Esophagus squamous epithelium (tissue), 5 donors: ENCODE measurements around the gene RBM25. TPM values are rescaled to one million over a fixed set of nuclear protein-coding genes. Genes with fewer than 3 reads are reported as not detected.

Source experiments
- DNase-seq: peaks from one replicate; lab custom pipeline; 2025; lab: John Stamatoyannopoulos, UW
- H3K27ac ChIP-seq, 4 donors: fragments of 200-600 bp; sonication (generic); one replicate each; pipeline ENCODE4 v1.5.1; 2016 to 2019; ENCODE audit warnings: mild to moderate bottlenecking in 1 of 4
- H3K27me3 ChIP-seq, 4 donors: fragments of 200-600 bp; sonication (generic); 1 replicate in 3 of 4; 2 replicates in 1 of 4; pipeline versions ENCODE4 v1.5.1 to v1.6.0; 2017 to 2021; ENCODE audit warnings: antibody characterized with exemption in 1 of 4
- H3K36me3 ChIP-seq, 3 donors: fragments of 200-600 bp; sonication (generic); one replicate each; pipeline ENCODE4 v1.5.1; 2016 to 2019
- H3K4me1 ChIP-seq, 3 donors: fragments of 200-600 bp; sonication (generic); one replicate each; pipeline ENCODE4 v1.5.1; 2017 to 2019
- H3K4me3 ChIP-seq, 4 donors: fragments of 200-600 bp; sonication (generic); 1 replicate in 3 of 4; 2 replicates in 1 of 4; pipeline ENCODE4 v1.5.1; 2016 to 2019; ENCODE audit warnings: mild to moderate bottlenecking in 2 of 4, moderate library complexity in 1 of 4
- H3K9me3 ChIP-seq, 3 donors: fragments of 200-600 bp; sonication (generic); one replicate each; pipeline ENCODE4 v1.5.1; 2016 to 2019
- CTCF ChIP-seq, 6 experiments: fragments of 450-650 bp in 4 of 6; fragments of 200-600 bp in 2 of 6; sonication (generic) in 2 of 6; IDR thresholded peaks; one replicate each; pipeline ENCODE4 v1.5.1; 2016 to 2019; ENCODE audit warnings: antibody characterized with exemption in 6 of 6, mild to moderate bottlenecking in 4 of 6, moderate library complexity in 4 of 6
- POLR2A ChIP-seq, 4 donors: fragments of 450-650 bp; IDR thresholded peaks; one replicate each; pipeline ENCODE4 v1.6.1; 2017; ENCODE audit warnings: antibody characterized with exemption in 4 of 4, mild to moderate bottlenecking in 4 of 4, moderate library complexity in 3 of 4
- WGBS, 2 donors: methylation state at CpG; one replicate each; pipeline ENCODE4 v1.1.5; 2018; 5-methylcytosine and 5-hydroxymethylcytosine counted together
- intact Hi-C: fragments of 100-400 bp; cut with DNase I; formaldehyde crosslinking; loops from one replicate; pipeline ENCODE4 v1.15.0; 2022
- total RNA-seq, 4 donors: library from RNA; depleted of rRNA; stranded (reverse); fragments of >200 nt; gene quantifications; one replicate each; pipeline ENCODE4 v1.1.0, GENCODE V29; 2016
- donor health status: DM: yes; HTN: yes; CAD: no.

RBM25 gene
- total RNA-seq, 4 donors from 2014 or later: 22.3 to 58.2 (median 34.2) TPM

- no peak for DNase-seq
- Histone ChIP-seq H3K4me3 (no peak overlapping the region), H3K36me3 (peaks cover 10 to 40% (median 10%) of the 10 kb centered on the region in 3 donors), H3K27me3 (no peaks in the 10 kb centered on the region), H3K9me3 (no peaks in the 10 kb centered on the region), H3K27ac (no peak overlapping the region), H3K4me1 (peaks cover 0 to 34% (median 6%) of the 10 kb centered on the region in 3 donors)
- TF ChIP-seq CTCF (IDR thresholded peaks at IDR 0.05): no peak
- no peak for TF ChIP-seq POLR2A (IDR thresholded peaks at IDR 0.05)
- 87 to 91% methylated on average over 3 of the region's 3 CpGs for WGBS, 2 donors
- intact Hi-C loops: no loop called here
Measured at GRCh38 chr14:73146111-73146510, 87.8 kb downstream of the RBM25 start.

- WGBS, 2 donors: 74 to 86% methylated on average over 2 of the region's 2 CpGs
- TF ChIP-seq POLR2A (IDR thresholded peaks at IDR 0.05) (no peak), CTCF (IDR thresholded peaks at IDR 0.05) (no peak)
- H3K4me1 ChIP-seq: peaks cover 0 to 4% (median 0%) of the 10 kb centered on the region in 3 donors
- intact Hi-C loops: no loop called here
- no peaks in the 10 kb centered on the region for H3K9me3 ChIP-seq
- no peaks in the 10 kb centered on the region for H3K27me3 ChIP-seq
- H3K36me3 ChIP-seq: peaks cover 10 to 72% (median 10%) of the 10 kb centered on the region in 3 donors
- no peak for DNase-seq
- no peak overlapping the region for H3K27ac ChIP-seq
- no peak overlapping the region for H3K4me3 ChIP-seq
Measured at GRCh38 chr14:73149753-73150152, 91.4 kb downstream of the RBM25 start.

DNA sequence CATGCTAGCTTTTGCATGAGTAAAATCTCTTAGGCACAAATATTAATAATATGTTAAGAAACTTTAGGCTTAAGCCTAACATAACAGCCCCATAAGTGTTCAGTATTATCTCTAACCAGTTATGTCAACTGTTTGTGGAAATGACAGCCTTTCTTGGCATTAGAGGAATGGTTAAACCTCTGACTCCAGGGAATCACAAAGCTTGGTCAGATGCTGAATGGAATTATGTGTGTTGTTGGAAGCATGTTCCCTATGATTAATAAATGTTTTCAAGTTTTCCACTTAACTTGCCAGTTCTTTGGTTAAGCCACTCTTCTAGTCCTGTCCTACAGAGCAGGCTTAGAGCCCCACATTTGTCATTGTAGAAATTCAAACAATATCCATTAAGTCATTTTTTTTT lies 94.9 kb downstream of the RBM25 start:
- TF ChIP-seq POLR2A (IDR thresholded peaks at IDR 0.05) (no peak), CTCF (IDR thresholded peaks at IDR 0.05) (no peak)
- H3K36me3 ChIP-seq: peaks cover 4 to 100% (median 16%) of the 10 kb centered on the region in 3 donors
- H3K4me3 ChIP-seq: no peak overlapping the region
- intact Hi-C loops: no loop called here
- DNase-seq: no peak
- H3K4me1 ChIP-seq: no peaks in the 10 kb centered on the region
- H3K27ac ChIP-seq: peak overlapping the region in 2 of 4 donors; percentile 34 to 39
- H3K9me3 ChIP-seq: no peaks in the 10 kb centered on the region
- no peaks in the 10 kb centered on the region for H3K27me3 ChIP-seq

- Histone ChIP-seq H3K4me1 (no peaks in the 10 kb centered on the region), H3K9me3 (no peaks in the 10 kb centered on the region), H3K27ac (no peak overlapping the region), H3K27me3 (no peaks in the 10 kb centered on the region), H3K36me3 (peaks cover 0 to 94% (median 0%) of the 10 kb centered on the region in 3 donors), H3K4me3 (no peak overlapping the region)
- no peak for TF ChIP-seq CTCF (IDR thresholded peaks at IDR 0.05)
- TF ChIP-seq POLR2A (IDR thresholded peaks at IDR 0.05): no peak
- 89 to 94% methylated on average over 11 of the region's 11 CpGs for WGBS, 2 donors
- intact Hi-C loops: no loop called here
- DNase-seq: no peak
Measured at GRCh38 chr14:73162251-73162650, 103.9 kb downstream of the RBM25 start.

- no peak overlapping the region for H3K27ac ChIP-seq
- H3K27me3 ChIP-seq: no peaks in the 10 kb centered on the region
- TF ChIP-seq CTCF (IDR thresholded peaks at IDR 0.05): no peak
- WGBS, 2 donors: 63 to 72% methylated on average over 1 of the region's 1 CpG
- H3K36me3 ChIP-seq: peaks cover 10 to 94% (median 13%) of the 10 kb centered on the region in 3 donors
- intact Hi-C loops: no loop called here
- H3K9me3 ChIP-seq: no peaks in the 10 kb centered on the region
- H3K4me1 ChIP-seq: no peaks in the 10 kb centered on the region
- H3K4me3 ChIP-seq: no peak overlapping the region
- no peak for DNase-seq
Measured at GRCh38 chr14:73166399-73166798, 108.1 kb downstream of the RBM25 start.
